ENCODE data around the gene LGALS14. TPM values are rescaled to one million over a fixed set of nuclear protein-coding genes. Genes with fewer than 3 reads are reported as not detected.

The LGALS14 gene
- total and polyA plus RNA-seq, 2 of the 8 experiments (the other 6 are each of a cell fraction or from before 2014, with no cell fraction given): 0.50 to 0.77 TPM

GRCh38 chr19:39710333-39710890 lies 6.1 kb downstream of the LGALS14 start:
- Histone ChIP-seq H2BK15ac (ENCODE audit: low read length) (no peak overlapping the region), H3K4me2 (ENCODE audit: insufficient read depth in 1 of 2, low read depth in 2 of 2, low read length in 2 of 2) (no peak overlapping the region), H3K23ac (ENCODE audit: insufficient read length) (no peak overlapping the region), H3K4me1 (replicated peaks in 1 of 4; ENCODE audit: control insufficient read depth in 3 of 4, insufficient read depth in 4 of 4, low read length in 3 of 4) (no peaks in the 10 kb centered on the region), H3K23me2 (ENCODE audit: low read depth, low read length) (no peaks in the 10 kb centered on the region), H4K5ac (ENCODE audit: insufficient read length, low read depth, low read length) (no peak overlapping the region), H4K20me1 (replicated peaks in 1 of 2; ENCODE audit: control insufficient read depth in 1 of 2, insufficient read depth in 2 of 2, low read length in 2 of 2) (no peaks in the 10 kb centered on the region), H2BK120ac (replicated peaks; ENCODE audit: low read depth, low read length) (no peak overlapping the region), H3K4me3 (ENCODE audit: extremely low read depth in 1 of 4, insufficient read depth in 2 of 4, low read depth in 3 of 4, low read length in 4 of 4) (no peak overlapping the region), H2BK12ac (ENCODE audit: low read depth, low read length) (no peak overlapping the region), H3K56ac (replicated peaks; ENCODE audit: insufficient read length, low read depth, low read length) (no peak overlapping the region), H3K79me2 (ENCODE audit: control insufficient read depth in 1 of 2, insufficient read depth in 2 of 2, low read length in 2 of 2) (no peaks in the 10 kb centered on the region), H3K14ac (ENCODE audit: insufficient read length) (no peak overlapping the region), H2AK5ac (ENCODE audit: low read depth, low read length) (no peak overlapping the region), H3K9ac (replicated peaks in 1 of 4; ENCODE audit: extremely low read depth in 1 of 4, low read depth in 3 of 4, low read length in 3 of 4) (no peak overlapping the region), H3K36me3 (ENCODE audit: control insufficient read depth in 2 of 4, insufficient read depth in 4 of 4, low read length in 3 of 4) (no peaks in the 10 kb centered on the region), H3K27ac (ENCODE audit: low read depth, low read length) (no peak overlapping the region), H3K9me3 (ENCODE audit: insufficient read depth in 2 of 2, low read depth in 1 of 2, low read length in 1 of 2) (no peaks in the 10 kb centered on the region), H2BK20ac (ENCODE audit: low read length) (no peak overlapping the region), H3K79me1 (ENCODE audit: low read depth, low read length) (no peaks in the 10 kb centered on the region), H4K8ac (ENCODE audit: extremely low read depth, insufficient read depth, low read length) (no peak overlapping the region), H3K4ac (replicated peaks; ENCODE audit: insufficient read length, low read depth, low read length) (no peak overlapping the region), H2AFZ (ENCODE audit: low read length) (no peak overlapping the region), H3K27me3 (replicated peaks in 1 of 4; ENCODE audit: control insufficient read depth in 3 of 4, extremely low read depth in 1 of 4, insufficient read depth in 3 of 4, low read length in 3 of 4) (no peaks in the 10 kb centered on the region), H3K18ac (ENCODE audit: extremely low read depth, low read length) (no peak overlapping the region), H4K91ac (replicated peaks; ENCODE audit: insufficient read length, low read length) (no peak overlapping the region), H2BK5ac (ENCODE audit: low read depth, low read length) (no peak overlapping the region)
- FAIRE-seq: no peak
- TF ChIP-seq SAP30 (IDR thresholded peaks at IDR 0.05; ENCODE audit: insufficient read depth, insufficient replicate concordance, low read length): no peak
- TF ChIP-seq ASH2L (IDR thresholded peaks at IDR 0.05; ENCODE audit: low read length): no peak
- TF ChIP-seq RBBP5 (IDR thresholded peaks at IDR 0.05; ENCODE audit: borderline replicate concordance, low read depth, low read length): no peak
- no peak for TF ChIP-seq TEAD4 (IDR thresholded peaks at IDR 0.05; ENCODE audit: low read depth, low read length)
- TF ChIP-seq TCF12 (IDR thresholded peaks at IDR 0.05; ENCODE audit: low read depth, low read length): no peak
- TF ChIP-seq KDM5A (IDR thresholded peaks at IDR 0.05; ENCODE audit: low read length): no peak
- no peak for TF ChIP-seq POLR2A (IDR thresholded peaks at IDR 0.05; ENCODE audit: control extremely low read depth in 1 of 2, low read depth in 2 of 2, low read length in 2 of 2)
- ChIA-PET POLR2A (ENCODE audit: partially characterized antibody) (no interaction called here), CTCF (ENCODE audit: partially characterized antibody) (no interaction called here)
- DNase-seq (ENCODE audit: low read depth in 1 of 2, low spot score in 2 of 2): no peak
- WGBS, 2 experiments (ENCODE audit: extremely low coverage in 1 of 2, insufficient coverage in 1 of 2, insufficient read length in 1 of 2, insufficient replicate concordance in 2 of 2, low coverage in 1 of 2, low lambda C conversion rate in 2 of 2, missing lambda C conversion rate in 1 of 2): 92% methylated on average over 4 of the region's 4 CpGs; no CpG with 5 or more reads in 1 of the 2 experiments

All from H1 (cell line).